IPS-18c (cell line): ENCODE results near the gene ZP1.
A peak's percentile ranks its signal among the peaks of the same experiment; 100 is the strongest.
"Not testable (repeated sequence)": the region's sequence is repeated elsewhere in the genome, so short reads cannot be mapped to it uniquely, and the experiment has no call there.

Experiments
- H3K4me3 ChIP-seq: 2 replicates; pipeline ENCODE4 v1.7.0; 2013; ENCODE audit warnings: low read depth, mild to moderate bottlenecking, low read length, moderate library complexity; ENCODE audit not compliant: insufficient read depth
- H3K9me3 ChIP-seq: one replicate; pipeline ENCODE4 v1.6.1; 2013; ENCODE audit warnings: mild to moderate bottlenecking, low read length, moderate library complexity; ENCODE audit not compliant: control insufficient read depth, insufficient read depth

Gene ZP1

GRCh38 chr11:60866911-60867870 is at the start of gene ZP1:
Gene ZP1, plus strand, starts transcription at chr11:60867542. Its CDS starts 20 bp downstream, at chr11:60867562.
- no peaks in the 10 kb centered on the region for H3K9me3 ChIP-seq
- no peak within 1 kb of the TSS for H3K4me3 ChIP-seq

GRCh38 chr11:60818057-60818456 is 49.3 kb upstream of the ZP1 start:
- Histone ChIP-seq H3K9me3 (peaks cover 2% of the 10 kb centered on the region), H3K4me3 (no peak overlapping the region)

- H3K4me3 ChIP-seq = no peak overlapping the region
- H3K9me3 ChIP-seq = no peaks in the 10 kb centered on the region
Observed at GRCh38 chr11:60821827-60822599, 45.3 kb upstream of the ZP1 start.

GRCh38 chr11:60823745-60824306 is 43.5 kb upstream of the ZP1 start:
- H3K4me3 ChIP-seq = not testable (repeated sequence)

GRCh38 chr11:60825118-60825517 is 42.2 kb upstream of the ZP1 start:
- no peak overlapping the region for H3K4me3 ChIP-seq
- H3K9me3 ChIP-seq = no peaks in the 10 kb centered on the region

More at GRCh38 chr11:60823745-60824306, 43.5 kb upstream of the ZP1 start:
- H3K9me3 ChIP-seq = not testable (repeated sequence)

- Histone ChIP-seq H3K9me3 (no peaks in the 10 kb centered on the region), H3K4me3 (no peak overlapping the region)
Observed at GRCh38 chr11:60825790-60826189, 41.6 kb upstream of the ZP1 start.

GRCh38 chr11:60830478-60831142 is 36.7 kb upstream of the ZP1 start:
- H3K9me3 ChIP-seq = no peaks in the 10 kb centered on the region
- H3K4me3 ChIP-seq = no peak overlapping the region

- H3K9me3 ChIP-seq = no peaks in the 10 kb centered on the region
- H3K4me3 ChIP-seq = no peak overlapping the region
Observed at GRCh38 chr11:60831143-60831500, 36.2 kb upstream of the ZP1 start.

GRCh38 chr11:60831501-60832079 is 35.8 kb upstream of the ZP1 start:
- Histone ChIP-seq H3K4me3 (no peak overlapping the region), H3K9me3 (no peaks in the 10 kb centered on the region)

GRCh38 chr11:60834742-60835533 is 32.4 kb upstream of the ZP1 start:
- peaks cover 2% of the 10 kb centered on the region for H3K9me3 ChIP-seq
- H3K4me3 ChIP-seq = no peak overlapping the region

- peaks cover 2% of the 10 kb centered on the region for H3K9me3 ChIP-seq
- no peak overlapping the region for H3K4me3 ChIP-seq
Observed at GRCh38 chr11:60835534-60835846, 31.9 kb upstream of the ZP1 start.

GRCh38 chr11:60836866-60837515 is 30.4 kb upstream of the ZP1 start:
- Histone ChIP-seq H3K4me3 (no peak overlapping the region), H3K9me3 (peaks cover 2% of the 10 kb centered on the region)

- no peak overlapping the region for H3K4me3 ChIP-seq
Observed at GRCh38 chr11:60838132-60838531, 29.2 kb upstream of the ZP1 start.

GRCh38 chr11:60840470-60841430 is 26.6 kb upstream of the ZP1 start:
- Histone ChIP-seq H3K4me3 (peak overlapping the region; percentile 10; the same call in 1 of the 2 replicates), H3K9me3 (peaks cover 2% of the 10 kb centered on the region)

More at GRCh38 chr11:60838132-60838531, 29.2 kb upstream of the ZP1 start:
- H3K9me3 ChIP-seq = peaks cover 2% of the 10 kb centered on the region
